DOHH2 (cell line): ENCODE data around the gene FLNB.

Source experiments
- EZH2phosphoT487 ChIP-seq: fragments of 200-600 bp; sonication (generic); IDR thresholded peaks from 2 replicates; pipeline ENCODE4 v1.6.1; 2017; ENCODE audit warnings: borderline replicate concordance, mild to moderate bottlenecking, antibody characterized with exemption, low read length, moderate library complexity, mixed read lengths
- TF ChIP-seq, protein P1 (sequence below): fragments of 200-600 bp; sonication (generic); IDR thresholded peaks from one replicate; pipeline ENCODE4 v1.5.1; 2014; ENCODE audit warnings: antibody characterized with exemption, mild to moderate bottlenecking, low read depth, low read length; ENCODE audit not compliant: poor library complexity, severe bottlenecking

DNA sequence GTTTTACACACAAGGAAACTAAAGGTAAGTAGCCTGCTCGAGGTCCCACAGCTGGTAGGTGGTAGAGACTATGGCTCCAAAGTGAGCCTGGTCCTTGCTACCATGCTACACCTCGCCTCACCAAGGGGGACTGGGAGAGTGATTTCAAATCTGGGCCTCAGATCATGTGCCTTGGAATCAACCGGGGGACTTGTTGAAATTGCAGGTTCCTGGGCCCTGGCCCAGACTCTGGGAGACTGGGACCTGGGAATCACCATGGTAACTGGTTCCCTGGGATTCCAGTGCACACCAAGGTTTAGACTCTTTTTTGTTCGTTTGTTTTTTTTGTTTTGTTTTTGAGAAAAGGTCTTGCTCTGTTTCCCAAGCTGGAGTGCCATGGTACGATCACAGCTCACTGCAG, 181.5 kb downstream of the FLNB start:
- TF ChIP-seq, protein P1, sequence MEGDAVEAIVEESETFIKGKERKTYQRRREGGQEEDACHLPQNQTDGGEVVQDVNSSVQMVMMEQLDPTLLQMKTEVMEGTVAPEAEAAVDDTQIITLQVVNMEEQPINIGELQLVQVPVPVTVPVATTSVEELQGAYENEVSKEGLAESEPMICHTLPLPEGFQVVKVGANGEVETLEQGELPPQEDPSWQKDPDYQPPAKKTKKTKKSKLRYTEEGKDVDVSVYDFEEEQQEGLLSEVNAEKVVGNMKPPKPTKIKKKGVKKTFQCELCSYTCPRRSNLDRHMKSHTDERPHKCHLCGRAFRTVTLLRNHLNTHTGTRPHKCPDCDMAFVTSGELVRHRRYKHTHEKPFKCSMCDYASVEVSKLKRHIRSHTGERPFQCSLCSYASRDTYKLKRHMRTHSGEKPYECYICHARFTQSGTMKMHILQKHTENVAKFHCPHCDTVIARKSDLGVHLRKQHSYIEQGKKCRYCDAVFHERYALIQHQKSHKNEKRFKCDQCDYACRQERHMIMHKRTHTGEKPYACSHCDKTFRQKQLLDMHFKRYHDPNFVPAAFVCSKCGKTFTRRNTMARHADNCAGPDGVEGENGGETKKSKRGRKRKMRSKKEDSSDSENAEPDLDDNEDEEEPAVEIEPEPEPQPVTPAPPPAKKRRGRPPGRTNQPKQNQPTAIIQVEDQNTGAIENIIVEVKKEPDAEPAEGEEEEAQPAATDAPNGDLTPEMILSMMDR: no peak
- no peak for TF ChIP-seq EZH2phosphoT487
